Measurements from ENCODE around the gene CASKIN2. TPM values are rescaled to one million over a fixed set of nuclear protein-coding genes. Genes with fewer than 3 reads are reported as not detected.

Gene CASKIN2
- polyA plus RNA-seq, 2 of the 4 experiments (the other 2 are of a cell fraction): 3.6 to 11.2 TPM

DNA sequence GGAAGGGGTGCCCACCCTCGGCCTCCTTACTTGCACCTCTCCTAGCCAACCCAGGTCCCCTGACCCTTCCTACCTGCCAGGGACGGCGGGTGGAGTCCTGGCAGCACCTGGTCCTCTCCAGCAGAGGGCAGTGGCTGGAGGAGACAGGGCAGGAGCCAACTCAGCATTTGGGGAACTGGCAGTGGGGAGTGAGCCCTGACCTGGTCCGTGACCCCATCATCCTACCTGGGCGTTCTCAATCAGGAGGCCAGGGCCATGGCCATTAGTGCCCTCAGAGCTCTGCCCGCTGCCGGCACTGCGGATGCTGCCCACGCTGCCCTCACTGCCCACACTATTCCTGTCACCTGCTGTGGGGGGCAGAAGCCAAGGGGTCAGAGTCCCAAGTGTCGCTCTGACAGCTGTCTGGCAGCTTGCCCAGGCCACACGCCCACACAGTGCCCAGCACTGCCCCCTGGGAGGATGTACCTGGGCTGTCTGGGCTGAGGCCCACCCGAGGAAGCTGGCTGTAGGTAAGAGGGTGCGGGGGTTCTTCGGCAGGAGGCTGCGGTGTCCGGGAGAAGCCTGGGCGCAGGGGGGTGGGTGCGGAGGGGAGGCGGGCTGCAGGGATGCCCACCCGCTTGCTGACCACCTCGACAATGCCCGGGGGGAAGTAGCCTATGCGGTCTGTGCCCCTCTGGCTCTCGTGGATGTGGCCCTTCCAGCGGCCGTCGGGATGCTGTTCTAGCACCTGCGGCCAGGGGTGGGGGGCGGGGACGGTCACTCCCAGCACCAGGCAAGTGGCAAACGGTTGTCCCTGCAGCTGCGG, 10.8 kb downstream of the CASKIN2 start:
- CTCF ChIA-PET: interaction anchor here (0.6 to 6.4 kb wide), 41 partner anchors 9 to 583 kb away, joined by 3 to 55 read pairs (median 4); partner anchors contain the start of genes LLGL2, SMIM5, TMEM94 and TSEN54
- Histone ChIP-seq H3K4me3 (no peak overlapping the region), H3K4me2 (no peak overlapping the region), H3K4me1 (peaks cover 14% of the 10 kb centered on the region), H3K9me3 (no peaks in the 10 kb centered on the region), H3K27ac (no peak overlapping the region)
- FAIRE-seq: no peak
- TF ChIP-seq, protein P1, sequence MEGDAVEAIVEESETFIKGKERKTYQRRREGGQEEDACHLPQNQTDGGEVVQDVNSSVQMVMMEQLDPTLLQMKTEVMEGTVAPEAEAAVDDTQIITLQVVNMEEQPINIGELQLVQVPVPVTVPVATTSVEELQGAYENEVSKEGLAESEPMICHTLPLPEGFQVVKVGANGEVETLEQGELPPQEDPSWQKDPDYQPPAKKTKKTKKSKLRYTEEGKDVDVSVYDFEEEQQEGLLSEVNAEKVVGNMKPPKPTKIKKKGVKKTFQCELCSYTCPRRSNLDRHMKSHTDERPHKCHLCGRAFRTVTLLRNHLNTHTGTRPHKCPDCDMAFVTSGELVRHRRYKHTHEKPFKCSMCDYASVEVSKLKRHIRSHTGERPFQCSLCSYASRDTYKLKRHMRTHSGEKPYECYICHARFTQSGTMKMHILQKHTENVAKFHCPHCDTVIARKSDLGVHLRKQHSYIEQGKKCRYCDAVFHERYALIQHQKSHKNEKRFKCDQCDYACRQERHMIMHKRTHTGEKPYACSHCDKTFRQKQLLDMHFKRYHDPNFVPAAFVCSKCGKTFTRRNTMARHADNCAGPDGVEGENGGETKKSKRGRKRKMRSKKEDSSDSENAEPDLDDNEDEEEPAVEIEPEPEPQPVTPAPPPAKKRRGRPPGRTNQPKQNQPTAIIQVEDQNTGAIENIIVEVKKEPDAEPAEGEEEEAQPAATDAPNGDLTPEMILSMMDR (IDR thresholded peaks at IDR 0.05): peak; percentile 67
- TF ChIP-seq FOXS1 (CRISPR knock-in tag; IDR thresholded peaks at IDR 0.05) (no peak), MAFK (IDR thresholded peaks at IDR 0.05; ENCODE audit: partially characterized antibody) (peak; percentile 92), EHMT2 (IDR thresholded peaks at IDR 0.05; ENCODE audit: low read depth) (no peak), CHD4 (IDR thresholded peaks at IDR 0.05; ENCODE audit: borderline replicate concordance) (no peak), RAD21 (conservative IDR thresholded peaks at IDR 0.05 in 1 of 2, IDR thresholded peaks at IDR 0.05 in 1 of 2) (peak; percentile 61 to 66), HDAC2 (IDR thresholded peaks at IDR 0.05) (no peak), SMC3 (IDR thresholded peaks at IDR 0.05) (peak; percentile 71)
- TF ChIP-seq, protein P2, sequence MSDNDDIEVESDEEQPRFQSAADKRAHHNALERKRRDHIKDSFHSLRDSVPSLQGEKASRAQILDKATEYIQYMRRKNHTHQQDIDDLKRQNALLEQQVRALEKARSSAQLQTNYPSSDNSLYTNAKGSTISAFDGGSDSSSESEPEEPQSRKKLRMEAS (IDR thresholded peaks at IDR 0.05): 0 out of 2 replicates have a peak, but pooled peaks have one; percentile 16
- TF ChIP-seq, protein P3, sequence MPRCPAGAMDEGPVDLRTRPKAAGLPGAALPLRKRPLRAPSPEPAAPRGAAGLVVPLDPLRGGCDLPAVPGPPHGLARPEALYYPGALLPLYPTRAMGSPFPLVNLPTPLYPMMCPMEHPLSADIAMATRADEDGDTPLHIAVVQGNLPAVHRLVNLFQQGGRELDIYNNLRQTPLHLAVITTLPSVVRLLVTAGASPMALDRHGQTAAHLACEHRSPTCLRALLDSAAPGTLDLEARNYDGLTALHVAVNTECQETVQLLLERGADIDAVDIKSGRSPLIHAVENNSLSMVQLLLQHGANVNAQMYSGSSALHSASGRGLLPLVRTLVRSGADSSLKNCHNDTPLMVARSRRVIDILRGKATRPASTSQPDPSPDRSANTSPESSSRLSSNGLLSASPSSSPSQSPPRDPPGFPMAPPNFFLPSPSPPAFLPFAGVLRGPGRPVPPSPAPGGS (IDR thresholded peaks at IDR 0.05): no peak
- POLR2A ChIA-PET: interaction anchor here (1.0 kb wide), 1 partner anchor 11 kb away, joined by 3 read pairs; no protein-coding TSS in a partner anchor
- DNase-seq (ENCODE audit: low read depth in 1 of 2, low spot score in 1 of 2): peak; percentile 61 to 89
- peak; percentile 70 to 81 for ATAC-seq
- 64% methylated on average over 19 of the region's 32 CpGs for WGBS (ENCODE audit: missing lambda C conversion rate)

DNA sequence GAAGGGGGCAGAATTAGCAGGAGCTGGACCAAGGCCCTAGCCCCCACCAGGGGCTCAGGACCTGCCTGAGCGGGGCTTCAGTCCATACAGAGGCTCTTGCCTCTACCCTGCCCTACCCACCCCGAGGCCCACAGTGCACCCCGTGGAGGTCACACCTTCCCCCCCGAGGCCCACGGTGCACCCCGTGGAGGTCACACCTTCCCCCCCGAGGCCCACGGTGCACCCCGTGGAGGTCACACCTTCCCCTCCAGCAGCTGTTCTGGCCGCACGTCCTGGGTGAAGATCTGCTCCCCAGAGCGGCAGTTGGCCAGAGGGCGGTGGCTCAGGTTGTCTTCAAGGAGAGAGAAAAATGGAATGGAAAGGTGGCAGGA, 11.4 kb downstream of the CASKIN2 start:
- ChIA-PET POLR2A (no interaction called here), CTCF (interaction anchor here (0.6 to 6.4 kb wide), 26 partner anchors 10 to 582 kb away, joined by 3 to 55 read pairs (median 6); partner anchors contain the start of genes LLGL2, SMIM5, TMEM94 and TSEN54)
- ATAC-seq (peak in 1 of 2 experiments; percentile 2; a peak in 3 of 6 replicates), DNase-seq (ENCODE audit: low read depth in 1 of 2, low spot score in 1 of 2) (no peak), FAIRE-seq (no peak)
- Histone ChIP-seq H3K4me3 (no peak overlapping the region), H3K4me1 (peaks cover 11% of the 10 kb centered on the region), H3K9me3 (no peaks in the 10 kb centered on the region), H3K27ac (no peak overlapping the region), H3K4me2 (no peak overlapping the region)
- TF ChIP-seq CEBPB (IDR thresholded peaks at IDR 0.05) (no peak), SMC3 (IDR thresholded peaks at IDR 0.05) (no peak), TFCP2L1 (CRISPR knock-in tag; IDR thresholded peaks at IDR 0.05) (no peak), GATA3 (IDR thresholded peaks at IDR 0.05; ENCODE audit: borderline replicate concordance) (no peak), CHD2 (IDR thresholded peaks at IDR 0.05; ENCODE audit: low read length, partially characterized antibody) (no peak), ESRRA (IDR thresholded peaks at IDR 0.05; ENCODE audit: borderline replicate concordance, low read length) (no peak), CHD4 (IDR thresholded peaks at IDR 0.05; ENCODE audit: borderline replicate concordance) (no peak), PHF8 (IDR thresholded peaks at IDR 0.05; ENCODE audit: borderline replicate concordance, low read depth) (no peak), ZNF302 (CRISPR knock-in tag; IDR thresholded peaks at IDR 0.05) (no peak), KDM1A (IDR thresholded peaks at IDR 0.05; ENCODE audit: low read depth) (no peak), HOXB5 (CRISPR knock-in tag; IDR thresholded peaks at IDR 0.05) (no peak), POLR2A (IDR thresholded peaks at IDR 0.05; ENCODE audit: low read length) (no peak), BHLHE40 (IDR thresholded peaks at IDR 0.05; ENCODE audit: low read depth, low read length) (no peak), EP300 (IDR thresholded peaks at IDR 0.05) (no peak), JUN (IDR thresholded peaks at IDR 0.05) (no peak), FOSB (CRISPR knock-in tag; IDR thresholded peaks at IDR 0.05) (no peak)
- TF ChIP-seq, protein P2 (IDR thresholded peaks at IDR 0.05): no peak
- TF ChIP-seq, protein P1 (IDR thresholded peaks at IDR 0.05): no peak
- TF ChIP-seq, protein P4, sequence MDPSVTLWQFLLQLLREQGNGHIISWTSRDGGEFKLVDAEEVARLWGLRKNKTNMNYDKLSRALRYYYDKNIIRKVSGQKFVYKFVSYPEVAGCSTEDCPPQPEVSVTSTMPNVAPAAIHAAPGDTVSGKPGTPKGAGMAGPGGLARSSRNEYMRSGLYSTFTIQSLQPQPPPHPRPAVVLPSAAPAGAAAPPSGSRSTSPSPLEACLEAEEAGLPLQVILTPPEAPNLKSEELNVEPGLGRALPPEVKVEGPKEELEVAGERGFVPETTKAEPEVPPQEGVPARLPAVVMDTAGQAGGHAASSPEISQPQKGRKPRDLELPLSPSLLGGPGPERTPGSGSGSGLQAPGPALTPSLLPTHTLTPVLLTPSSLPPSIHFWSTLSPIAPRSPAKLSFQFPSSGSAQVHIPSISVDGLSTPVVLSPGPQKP (IDR thresholded peaks at IDR 0.05; ENCODE audit: low read depth, low read length): no peak
- 93% methylated on average over 5 of the region's 13 CpGs for WGBS (ENCODE audit: missing lambda C conversion rate)

Data from A549 (cell line).